GM23338 (cell line): Measurements from ENCODE around the gene PTS. TPM values are rescaled to one million over a fixed set of nuclear protein-coding genes. Genes with fewer than 3 reads are reported as not detected.

Experiments used
- ATAC-seq: fragments of 200-7000 bp; cut with Tn5 transposase; 3 replicates; pipeline ENCODE4 v1.9.1; 2020
- DNase-seq: peaks from one replicate; pipeline ENCODE4 v3.0.0-alpha.2; 2015; ENCODE audit warnings: low spot score
- H2AFZ ChIP-seq: fragments of 200-600 bp; sonication (generic); 2 replicates; pipeline ENCODE4 v1.8.0; 2016; ENCODE audit warnings: antibody characterized with exemption, mild to moderate bottlenecking, moderate library complexity
- H3F3A ChIP-seq: fragments of 200-600 bp; sonication (generic); replicated peaks from 2 replicates; pipeline ENCODE4 v1.8.0; 2017; ENCODE audit warnings: antibody characterized with exemption, mixed run types, low read depth
- H3K27ac ChIP-seq: fragments of 200-600 bp; sonication (generic); 2 replicates; pipeline ENCODE4 v1.6.1; 2016; ENCODE audit warnings: low read depth
- H3K27me3 ChIP-seq: fragments of 200-600 bp; sonication (generic); 2 replicates; pipeline ENCODE4 v1.8.0; 2016; ENCODE audit warnings: mild to moderate bottlenecking, mixed run types, moderate library complexity; ENCODE audit not compliant: insufficient read depth
- H3K36me3 ChIP-seq: fragments of 200-600 bp; sonication (generic); 2 replicates; pipeline ENCODE4 v1.8.0; 2016; ENCODE audit warnings: mild to moderate bottlenecking; ENCODE audit not compliant: insufficient read depth
- H3K4me1 ChIP-seq: fragments of 200-600 bp; sonication (generic); 2 replicates; pipeline ENCODE4 v1.8.0; 2016; ENCODE audit warnings: mild to moderate bottlenecking, moderate library complexity; ENCODE audit not compliant: insufficient read depth
- H3K4me2 ChIP-seq: fragments of 200-600 bp; sonication (generic); 2 replicates; pipeline ENCODE4 v1.7.1; 2017; ENCODE audit warnings: mixed run types
- H3K4me3 ChIP-seq: fragments of 200-600 bp; sonication (generic); 2 replicates; pipeline ENCODE4 v1.6.1; 2016; ENCODE audit warnings: mixed run types
- H3K79me2 ChIP-seq: fragments of 200-600 bp; sonication (generic); replicated peaks from 2 replicates; pipeline ENCODE4 v1.8.0; 2017; ENCODE audit warnings: mild to moderate bottlenecking; ENCODE audit not compliant: insufficient read depth
- H3K9me2 ChIP-seq: fragments of 200-600 bp; sonication (generic); 2 replicates; pipeline ENCODE4 v1.8.0; 2017; ENCODE audit not compliant: insufficient read depth
- H4K20me1 ChIP-seq: fragments of 200-600 bp; sonication (generic); replicated peaks from 2 replicates; pipeline ENCODE4 v1.8.0; 2017; ENCODE audit warnings: mild to moderate bottlenecking; ENCODE audit not compliant: insufficient read depth
- H3K27ac Mint-ChIP-seq: 2 replicates; pipeline ENCODE4 v1.8.0; 2020; ENCODE audit warnings: inconsistent platforms, mild to moderate bottlenecking, moderate library complexity, mixed read lengths
- H3K27me3 Mint-ChIP-seq: 3 replicates; pipeline ENCODE4 v1.8.0; 2022; ENCODE audit warnings: low read depth, mild to moderate bottlenecking, moderate library complexity, mixed read lengths, inconsistent platforms; ENCODE audit not compliant: insufficient read depth, poor library complexity
- H3K36me3 Mint-ChIP-seq: 3 replicates; pipeline ENCODE4 v1.8.0; 2021; ENCODE audit warnings: low read depth, mild to moderate bottlenecking, inconsistent platforms, moderate library complexity, mixed read lengths
- H3K4me1 Mint-ChIP-seq: 3 replicates; pipeline ENCODE4 v1.8.0; 2020; ENCODE audit warnings: mild to moderate bottlenecking, inconsistent platforms, mixed read lengths
- H3K4me3 Mint-ChIP-seq: 3 replicates; pipeline ENCODE4 v1.8.0; 2021; ENCODE audit warnings: moderate library complexity, mild to moderate bottlenecking, inconsistent platforms, mixed read lengths
- H3K9me3 Mint-ChIP-seq: 3 replicates; pipeline ENCODE4 v1.8.0; 2020; ENCODE audit warnings: moderate library complexity, mild to moderate bottlenecking, inconsistent platforms, mixed read lengths
- CREB1 ChIP-seq: fragments of 250-450 bp; sonication (Bioruptor Pico); IDR thresholded peaks from 2 replicates; pipeline ENCODE4 v1.5.0; 2020; ENCODE audit warnings: low read depth, mild to moderate bottlenecking, moderate library complexity
- EZH2 ChIP-seq: fragments of 200-600 bp; sonication (generic); IDR thresholded peaks from one replicate; pipeline ENCODE4 v1.8.0; 2017; ENCODE audit warnings: antibody characterized with exemption, mild to moderate bottlenecking, low read depth; ENCODE audit not compliant: unreplicated experiment
- EZH2phosphoT487 ChIP-seq: fragments of 200-600 bp; sonication (generic); IDR thresholded peaks from one replicate; pipeline ENCODE4 v1.8.1; 2018; ENCODE audit warnings: antibody characterized with exemption; ENCODE audit not compliant: unreplicated experiment
- NANOG ChIP-seq: IDR thresholded peaks from 2 replicates; pipeline ENCODE4 v1.6.1; 2016; ENCODE audit warnings: antibody characterized with exemption, borderline replicate concordance
- POLR2AphosphoS5 ChIP-seq: IDR thresholded peaks from 2 replicates; pipeline ENCODE4 v1.6.1; 2016; ENCODE audit warnings: antibody characterized with exemption, low read depth
- STAT1 ChIP-seq: IDR thresholded peaks from one replicate; pipeline ENCODE4 v1.6.1; 2016; ENCODE audit warnings: antibody characterized with exemption; ENCODE audit not compliant: unreplicated experiment
- ZNF114 ChIP-seq: fragments of 250-450 bp; sonication (Bioruptor Pico); IDR thresholded peaks from 2 replicates; pipeline ENCODE4 v1.5.0; 2020; ENCODE audit warnings: mild to moderate bottlenecking, moderate library complexity
- ZNF331 ChIP-seq: fragments of 250-450 bp; sonication (Bioruptor Pico); IDR thresholded peaks from 2 replicates; pipeline ENCODE4 v1.5.0; 2020; ENCODE audit warnings: low read depth, mild to moderate bottlenecking, moderate library complexity
- polyA plus RNA-seq: library from polyadenylated mRNA; unstranded; fragments of >200 nt; fragmentation: Nextera tagmentation; extraction: Ambion mirVana; gene quantifications from 2 replicates; pipeline ENCODE4 v1.2.1, GENCODE V29; 2016
- total RNA-seq: library from RNA; depleted of rRNA; stranded (reverse); fragments of >200 nt; shearing (Covaris generic); gene quantifications from 2 replicates; pipeline ENCODE4 v1.2.3, GENCODE V29; 2014
- TF ChIP-seq, protein P1 (sequence below), 2 experiments: fragments of 200-600 bp in 1 of 2; sonication (generic) in 1 of 2; conservative IDR thresholded peaks; 2 replicates each; pipeline versions ENCODE4 v1.5.1 to v1.6.1; 2016 to 2017; ENCODE audit warnings: antibody characterized with exemption in 2 of 2, low read depth in 2 of 2, mild to moderate bottlenecking in 2 of 2, moderate library complexity in 1 of 2
- TF ChIP-seq, protein P2 (sequence below): fragments of 250-450 bp; sonication (Bioruptor Pico); IDR thresholded peaks from 2 replicates; pipeline ENCODE4 v1.5.0; 2020; ENCODE audit warnings: mild to moderate bottlenecking, moderate library complexity
- TF ChIP-seq, protein P3 (sequence below): IDR thresholded peaks from 2 replicates; pipeline ENCODE4 v1.6.1; 2016; ENCODE audit warnings: antibody characterized with exemption

PTS gene
- total and polyA plus RNA-seq, 2 experiments from 2014 or later = 19.9 to 85.5 TPM

DNA sequence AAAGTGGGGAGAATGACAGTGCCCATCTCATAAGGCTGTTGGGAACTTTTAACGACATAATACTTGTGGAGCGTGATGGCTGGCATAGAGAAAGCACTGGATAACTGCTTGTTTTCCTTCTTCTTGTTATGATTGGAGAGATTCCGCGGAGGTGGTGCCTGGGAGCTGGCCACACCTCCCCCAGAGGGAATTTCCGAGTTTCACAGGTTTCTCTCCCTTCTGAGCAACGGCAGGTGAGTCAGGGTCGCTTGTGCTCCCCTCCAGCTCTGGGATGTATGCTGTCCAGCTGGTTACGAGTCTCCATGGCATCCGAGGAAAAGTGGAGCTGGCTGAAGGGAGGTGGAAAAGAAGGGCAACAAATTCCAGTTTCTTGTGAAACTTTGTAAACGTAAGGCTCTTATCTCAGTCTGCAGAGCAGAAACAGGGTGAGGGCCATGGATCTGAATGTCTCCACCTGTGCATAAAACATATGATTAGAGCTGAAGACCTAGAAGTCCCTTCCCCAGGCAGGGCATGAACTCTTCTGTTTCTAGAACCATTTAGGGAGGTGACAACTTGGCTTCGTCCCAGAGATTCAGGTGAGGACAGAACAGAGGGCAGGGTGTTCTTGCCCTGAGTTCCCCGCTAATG is 44.4 kb downstream of the PTS start:
- Histone ChIP-seq H3F3A (no peaks in the 10 kb centered on the region), H4K20me1 (no peaks in the 10 kb centered on the region), H3K4me1 (peaks cover 6% of the 10 kb centered on the region), H3K4me3 (no peak overlapping the region), H3K36me3 (no peaks in the 10 kb centered on the region), H3K4me2 (peak overlapping the region; percentile 64; the same call in 1 of the 2 replicates), H3K27ac (no peak overlapping the region), H3K27me3 (no peaks in the 10 kb centered on the region), H2AFZ (peak overlapping the region; percentile 86), H3K9me2 (peaks cover 4% of the 10 kb centered on the region; the same call in 1 of the 2 replicates), H3K79me2 (no peaks in the 10 kb centered on the region)
- peak; percentile 91 for ATAC-seq
- Mint-ChIP-seq H3K36me3 (no peaks in the 10 kb centered on the region), H3K4me1 (peaks cover 10% of the 10 kb centered on the region), H3K4me3 (peak overlapping the region; percentile 23; the same call in 1 of the 3 replicates), H3K27ac (peak overlapping the region; percentile 43; the same call in 1 of the 2 replicates), H3K27me3 (no peaks in the 10 kb centered on the region), H3K9me3 (no peaks in the 10 kb centered on the region)
- peak; percentile 61 for DNase-seq
- TF ChIP-seq ZNF114 (CRISPR knock-in tag) (no peak), ZNF331 (CRISPR knock-in tag) (no peak)
- TF ChIP-seq, protein P1, sequence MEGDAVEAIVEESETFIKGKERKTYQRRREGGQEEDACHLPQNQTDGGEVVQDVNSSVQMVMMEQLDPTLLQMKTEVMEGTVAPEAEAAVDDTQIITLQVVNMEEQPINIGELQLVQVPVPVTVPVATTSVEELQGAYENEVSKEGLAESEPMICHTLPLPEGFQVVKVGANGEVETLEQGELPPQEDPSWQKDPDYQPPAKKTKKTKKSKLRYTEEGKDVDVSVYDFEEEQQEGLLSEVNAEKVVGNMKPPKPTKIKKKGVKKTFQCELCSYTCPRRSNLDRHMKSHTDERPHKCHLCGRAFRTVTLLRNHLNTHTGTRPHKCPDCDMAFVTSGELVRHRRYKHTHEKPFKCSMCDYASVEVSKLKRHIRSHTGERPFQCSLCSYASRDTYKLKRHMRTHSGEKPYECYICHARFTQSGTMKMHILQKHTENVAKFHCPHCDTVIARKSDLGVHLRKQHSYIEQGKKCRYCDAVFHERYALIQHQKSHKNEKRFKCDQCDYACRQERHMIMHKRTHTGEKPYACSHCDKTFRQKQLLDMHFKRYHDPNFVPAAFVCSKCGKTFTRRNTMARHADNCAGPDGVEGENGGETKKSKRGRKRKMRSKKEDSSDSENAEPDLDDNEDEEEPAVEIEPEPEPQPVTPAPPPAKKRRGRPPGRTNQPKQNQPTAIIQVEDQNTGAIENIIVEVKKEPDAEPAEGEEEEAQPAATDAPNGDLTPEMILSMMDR (conservative IDR thresholded peaks at IDR 0.05; ENCODE audit: low read depth in 2 of 2) = no peak

DNA sequence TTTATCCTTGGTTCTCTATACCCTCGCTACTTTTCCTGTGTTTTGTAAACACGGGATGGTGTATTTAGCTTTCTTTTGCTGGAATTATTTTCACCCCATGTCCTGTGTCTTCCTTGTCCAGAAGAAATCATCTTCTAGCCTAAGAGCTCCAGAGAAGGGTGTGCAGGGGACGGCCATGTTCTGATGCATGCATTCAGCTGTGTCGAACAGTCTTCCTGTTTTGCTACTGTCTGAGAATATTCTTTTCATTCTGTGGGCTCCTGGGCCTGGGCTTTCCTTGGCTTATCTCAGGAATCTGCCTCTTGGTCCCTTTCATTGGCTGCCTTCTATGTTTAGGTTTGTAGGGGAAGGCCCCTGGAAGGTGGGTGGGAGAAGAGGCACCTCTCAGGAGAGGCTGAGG is 45.0 kb downstream of the PTS start:
- DNase-seq (no peak), ATAC-seq (no peak)
- no peak overlapping the region for H3K27ac ChIP-seq
- H3K9me2 ChIP-seq = peaks cover 4% of the 10 kb centered on the region; the same call in 1 of the 2 replicates
- Mint-ChIP-seq H3K4me3 (no peak overlapping the region), H3K4me1 (peaks cover 13% of the 10 kb centered on the region), H3K9me3 (no peaks in the 10 kb centered on the region), H3K36me3 (no peaks in the 10 kb centered on the region), H3K27ac (no peak overlapping the region), H3K27me3 (no peaks in the 10 kb centered on the region)
- no peak overlapping the region for H2AFZ ChIP-seq
- no peaks in the 10 kb centered on the region for H3K79me2 ChIP-seq
- no peaks in the 10 kb centered on the region for H3F3A ChIP-seq
- H3K4me3 ChIP-seq = no peak overlapping the region
- peaks cover 12% of the 10 kb centered on the region for H3K4me1 ChIP-seq
- H3K4me2 ChIP-seq = no peak overlapping the region
- no peaks in the 10 kb centered on the region for H4K20me1 ChIP-seq
- H3K36me3 ChIP-seq = no peaks in the 10 kb centered on the region
- H3K27me3 ChIP-seq = no peaks in the 10 kb centered on the region
- TF ChIP-seq, protein P2, sequence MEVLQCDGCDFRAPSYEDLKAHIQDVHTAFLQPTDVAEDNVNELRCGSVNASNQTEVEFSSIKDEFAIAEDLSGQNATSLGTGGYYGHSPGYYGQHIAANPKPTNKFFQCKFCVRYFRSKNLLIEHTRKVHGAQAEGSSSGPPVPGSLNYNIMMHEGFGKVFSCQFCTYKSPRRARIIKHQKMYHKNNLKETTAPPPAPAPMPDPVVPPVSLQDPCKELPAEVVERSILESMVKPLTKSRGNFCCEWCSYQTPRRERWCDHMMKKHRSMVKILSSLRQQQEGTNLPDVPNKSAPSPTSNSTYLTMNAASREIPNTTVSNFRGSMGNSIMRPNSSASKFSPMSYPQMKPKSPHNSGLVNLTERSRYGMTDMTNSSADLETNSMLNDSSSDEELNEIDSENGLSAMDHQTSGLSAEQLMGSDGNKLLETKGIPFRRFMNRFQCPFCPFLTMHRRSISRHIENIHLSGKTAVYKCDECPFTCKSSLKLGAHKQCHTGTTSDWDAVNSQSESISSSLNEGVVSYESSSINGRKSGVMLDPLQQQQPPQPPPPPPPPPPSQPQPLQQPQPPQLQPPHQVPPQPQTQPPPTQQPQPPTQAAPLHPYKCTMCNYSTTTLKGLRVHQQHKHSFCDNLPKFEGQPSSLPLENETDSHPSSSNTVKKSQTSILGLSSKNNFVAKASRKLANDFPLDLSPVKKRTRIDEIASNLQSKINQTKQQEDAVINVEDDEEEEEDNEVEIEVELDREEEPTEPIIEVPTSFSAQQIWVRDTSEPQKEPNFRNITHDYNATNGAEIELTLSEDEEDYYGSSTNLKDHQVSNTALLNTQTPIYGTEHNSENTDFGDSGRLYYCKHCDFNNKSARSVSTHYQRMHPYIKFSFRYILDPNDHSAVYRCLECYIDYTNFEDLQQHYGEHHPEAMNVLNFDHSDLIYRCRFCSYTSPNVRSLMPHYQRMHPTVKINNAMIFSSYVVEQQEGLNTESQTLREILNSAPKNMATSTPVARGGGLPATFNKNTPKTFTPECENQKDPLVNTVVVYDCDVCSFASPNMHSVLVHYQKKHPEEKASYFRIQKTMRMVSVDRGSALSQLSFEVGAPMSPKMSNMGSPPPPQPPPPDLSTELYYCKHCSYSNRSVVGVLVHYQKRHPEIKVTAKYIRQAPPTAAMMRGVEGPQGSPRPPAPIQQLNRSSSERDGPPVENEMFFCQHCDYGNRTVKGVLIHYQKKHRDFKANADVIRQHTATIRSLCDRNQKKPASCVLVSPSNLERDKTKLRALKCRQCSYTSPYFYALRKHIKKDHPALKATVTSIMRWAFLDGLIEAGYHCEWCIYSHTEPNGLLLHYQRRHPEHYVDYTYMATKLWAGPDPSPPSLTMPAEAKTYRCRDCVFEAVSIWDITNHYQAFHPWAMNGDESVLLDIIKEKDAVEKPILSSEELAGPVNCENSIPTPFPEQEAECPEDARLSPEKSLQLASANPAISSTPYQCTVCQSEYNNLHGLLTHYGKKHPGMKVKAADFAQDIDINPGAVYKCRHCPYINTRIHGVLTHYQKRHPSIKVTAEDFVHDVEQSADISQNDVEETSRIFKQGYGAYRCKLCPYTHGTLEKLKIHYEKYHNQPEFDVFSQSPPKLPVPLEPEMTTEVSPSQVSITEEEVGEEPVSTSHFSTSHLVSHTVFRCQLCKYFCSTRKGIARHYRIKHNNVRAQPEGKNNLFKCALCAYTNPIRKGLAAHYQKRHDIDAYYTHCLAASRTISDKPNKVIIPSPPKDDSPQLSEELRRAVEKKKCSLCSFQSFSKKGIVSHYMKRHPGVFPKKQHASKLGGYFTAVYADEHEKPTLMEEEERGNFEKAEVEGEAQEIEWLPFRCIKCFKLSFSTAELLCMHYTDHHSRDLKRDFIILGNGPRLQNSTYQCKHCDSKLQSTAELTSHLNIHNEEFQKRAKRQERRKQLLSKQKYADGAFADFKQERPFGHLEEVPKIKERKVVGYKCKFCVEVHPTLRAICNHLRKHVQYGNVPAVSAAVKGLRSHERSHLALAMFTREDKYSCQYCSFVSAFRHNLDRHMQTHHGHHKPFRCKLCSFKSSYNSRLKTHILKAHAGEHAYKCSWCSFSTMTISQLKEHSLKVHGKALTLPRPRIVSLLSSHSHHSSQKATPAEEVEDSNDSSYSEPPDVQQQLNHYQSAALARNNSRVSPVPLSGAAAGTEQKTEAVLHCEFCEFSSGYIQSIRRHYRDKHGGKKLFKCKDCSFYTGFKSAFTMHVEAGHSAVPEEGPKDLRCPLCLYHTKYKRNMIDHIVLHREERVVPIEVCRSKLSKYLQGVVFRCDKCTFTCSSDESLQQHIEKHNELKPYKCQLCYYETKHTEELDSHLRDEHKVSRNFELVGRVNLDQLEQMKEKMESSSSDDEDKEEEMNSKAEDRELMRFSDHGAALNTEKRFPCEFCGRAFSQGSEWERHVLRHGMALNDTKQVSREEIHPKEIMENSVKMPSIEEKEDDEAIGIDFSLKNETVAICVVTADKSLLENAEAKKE (CRISPR knock-in tag) = no peak
- TF ChIP-seq EZH2phosphoT487 (no peak), STAT1 (no peak), POLR2AphosphoS5 (no peak), EZH2 (no peak), NANOG (no peak), ZNF331 (CRISPR knock-in tag) (no peak), CREB1 (CRISPR knock-in tag) (no peak)
- TF ChIP-seq, protein P3, sequence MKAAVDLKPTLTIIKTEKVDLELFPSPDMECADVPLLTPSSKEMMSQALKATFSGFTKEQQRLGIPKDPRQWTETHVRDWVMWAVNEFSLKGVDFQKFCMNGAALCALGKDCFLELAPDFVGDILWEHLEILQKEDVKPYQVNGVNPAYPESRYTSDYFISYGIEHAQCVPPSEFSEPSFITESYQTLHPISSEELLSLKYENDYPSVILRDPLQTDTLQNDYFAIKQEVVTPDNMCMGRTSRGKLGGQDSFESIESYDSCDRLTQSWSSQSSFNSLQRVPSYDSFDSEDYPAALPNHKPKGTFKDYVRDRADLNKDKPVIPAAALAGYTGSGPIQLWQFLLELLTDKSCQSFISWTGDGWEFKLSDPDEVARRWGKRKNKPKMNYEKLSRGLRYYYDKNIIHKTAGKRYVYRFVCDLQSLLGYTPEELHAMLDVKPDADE = no peak
